GM12875 (cell line): ENCODE measurements around the gene TOP2B.

Source experiments
- H3K4me3 ChIP-seq: one replicate; pipeline ENCODE4 v1.5.1; 2011; ENCODE audit warnings: low read depth, low read length, control low read depth
- CTCF ChIP-seq: IDR thresholded peaks from 2 replicates; pipeline ENCODE4 v1.5.1; 2011; ENCODE audit warnings: low read depth, mild to moderate bottlenecking, control low read depth, inconsistent platforms, low read length, moderate library complexity, borderline replicate concordance; ENCODE audit not compliant: insufficient read depth

Gene TOP2B

GRCh38 chr3:25584011-25584789 is 80.5 kb downstream of the TOP2B start:
- no peak for TF ChIP-seq CTCF
- H3K4me3 ChIP-seq: no peak overlapping the region

- no peak for TF ChIP-seq CTCF
- no peak overlapping the region for H3K4me3 ChIP-seq
Measured at GRCh38 chr3:25583343-25583742, 81.4 kb downstream of the TOP2B start.

GRCh38 chr3:25582242-25582641 is 82.5 kb downstream of the TOP2B start:
- H3K4me3 ChIP-seq: no peak overlapping the region
- TF ChIP-seq CTCF: no peak

GRCh38 chr3:25581823-25582222 is 82.9 kb downstream of the TOP2B start:
- TF ChIP-seq CTCF: no peak
- H3K4me3 ChIP-seq: no peak overlapping the region

- no peak overlapping the region for H3K4me3 ChIP-seq
- no peak for TF ChIP-seq CTCF
Measured at GRCh38 chr3:25581335-25581734, 83.4 kb downstream of the TOP2B start.

- no peak overlapping the region for H3K4me3 ChIP-seq
- no peak for TF ChIP-seq CTCF
Measured at GRCh38 chr3:25580534-25580933, 84.2 kb downstream of the TOP2B start.

- no peak for TF ChIP-seq CTCF
- no peak overlapping the region for H3K4me3 ChIP-seq
Measured at GRCh38 chr3:25578059-25578458, 86.6 kb downstream of the TOP2B start.
